H1 (cell line): Measurements from ENCODE around the gene ZBTB48.

Experiments
- ASH2L ChIP-seq: fragments of 200-600, 300-600 bp; sonication (generic); IDR thresholded peaks from one replicate; pipeline ENCODE4 v1.7.1; 2017; ENCODE audit warnings: low read length
- CEBPB ChIP-seq: IDR thresholded peaks from 2 replicates; pipeline ENCODE4 v1.6.1; 2012; ENCODE audit warnings: low read depth, low read length
- CTCF ChIP-seq, 3 experiments: IDR thresholded peaks; 1 replicate in 2 of 3; 2 replicates in 1 of 3; pipeline versions ENCODE4 v1.5.1 to v1.6.1; 2011; ENCODE audit warnings: low read length in 3 of 3, mild to moderate bottlenecking in 3 of 3, inconsistent platforms in 2 of 3, low read depth in 1 of 3, moderate library complexity in 1 of 3; ENCODE audit not compliant: insufficient read depth in 1 of 3; ENCODE audit errors: control extremely low read depth in 1 of 3
- EP300 ChIP-seq, 2 experiments: IDR thresholded peaks; 1 replicate in 1 of 2; 2 replicates in 1 of 2; pipeline ENCODE4 v1.6.1; 2011 to 2012; ENCODE audit warnings: low read depth in 2 of 2, low read length in 2 of 2, mild to moderate bottlenecking in 2 of 2, borderline replicate concordance in 1 of 2, inconsistent platforms in 1 of 2, moderate library complexity in 1 of 2
- EZH2 ChIP-seq: fragments of 200-600 bp; sonication (generic); IDR thresholded peaks from 2 replicates; pipeline ENCODE4 v1.7.1; 2012; ENCODE audit warnings: low read depth, mild to moderate bottlenecking, moderate library complexity, low read length, inconsistent platforms; ENCODE audit not compliant: severe bottlenecking
- MAX ChIP-seq: IDR thresholded peaks from 2 replicates; pipeline ENCODE4 v1.6.1; 2012; ENCODE audit warnings: inconsistent platforms
- POLR2A ChIP-seq, 2 experiments: IDR thresholded peaks; 1 replicate in 1 of 2; 2 replicates in 1 of 2; pipeline ENCODE4 v1.6.1; 2011; ENCODE audit warnings: low read depth in 2 of 2, low read length in 2 of 2, mild to moderate bottlenecking in 2 of 2; ENCODE audit errors: control extremely low read depth in 1 of 2
- SIN3A ChIP-seq, 2 experiments: IDR thresholded peaks in 1 of 2; conservative IDR thresholded peaks in 1 of 2; 2 replicates each; pipeline ENCODE4 v1.6.1; 2011 to 2012; ENCODE audit warnings: low read length in 2 of 2, improper control_type of control experiment in 1 of 2, low read depth in 1 of 2, mild to moderate bottlenecking in 1 of 2
- SIRT6 ChIP-seq: IDR thresholded peaks from one replicate; pipeline ENCODE4 v1.7.1; 2012; ENCODE audit warnings: low read length, inconsistent platforms
- SUZ12 ChIP-seq: fragments of 200-600 bp; sonication (generic); IDR thresholded peaks from 2 replicates; pipeline ENCODE4 v1.6.1; 2012; ENCODE audit warnings: mild to moderate bottlenecking, inconsistent platforms, low read length, moderate library complexity, mixed read lengths
- ZNF274 ChIP-seq: IDR thresholded peaks from 2 replicates; pipeline ENCODE4 v1.7.0; 2012; ENCODE audit warnings: low read length, borderline replicate concordance; ENCODE audit errors: extremely low read depth
- TF ChIP-seq, protein P1 (sequence below): IDR thresholded peaks from 2 replicates; pipeline ENCODE4 v1.6.1; 2011; ENCODE audit warnings: low read depth, mild to moderate bottlenecking, low read length; ENCODE audit not compliant: insufficient read depth
- TF ChIP-seq, protein P2 (sequence below): IDR thresholded peaks from 2 replicates; pipeline ENCODE4 v1.6.1; 2012; ENCODE audit warnings: low read length, inconsistent platforms

DNA sequence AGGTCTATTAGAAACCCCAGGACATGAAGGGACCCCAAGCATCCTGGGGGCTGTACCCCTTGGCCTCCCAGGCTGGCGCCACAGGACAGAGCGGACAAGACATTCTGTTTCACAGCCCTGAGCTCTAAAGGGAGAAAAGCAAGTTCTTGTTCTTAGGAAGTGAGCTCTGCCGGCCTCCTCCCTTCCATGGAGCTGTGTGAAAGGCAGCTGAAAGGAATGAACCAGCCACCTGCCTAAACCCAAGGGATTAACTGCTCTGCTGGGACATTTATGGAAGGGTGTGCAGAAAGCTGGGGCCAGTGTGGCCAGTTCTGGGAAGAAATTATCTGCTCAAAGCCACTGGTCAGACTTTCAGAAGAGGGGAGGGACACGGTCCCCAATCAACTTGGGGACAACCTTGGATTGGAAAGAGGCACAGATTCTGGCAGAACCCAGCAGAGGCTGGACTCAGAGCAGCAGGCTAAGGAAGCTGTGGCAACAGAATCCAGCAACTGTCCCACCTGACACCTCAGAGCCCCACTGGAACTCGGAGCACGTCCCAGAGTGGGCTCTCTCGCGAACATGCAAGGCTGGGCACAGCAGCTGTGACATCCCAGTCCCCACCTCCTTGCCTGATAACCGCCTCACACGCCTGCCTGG lies 20.7 kb downstream of the ZBTB48 start:
- TF ChIP-seq ZNF274 = no peak
- TF ChIP-seq CEBPB = no peak
- TF ChIP-seq CTCF (IDR thresholded peaks at IDR 0.05; ENCODE audit: control extremely low read depth in 1 of 3, insufficient read depth in 1 of 3, low read depth in 1 of 3, low read length in 3 of 3) = no peak
- no peak for TF ChIP-seq EP300 (IDR thresholded peaks at IDR 0.05; ENCODE audit: borderline replicate concordance in 1 of 2, low read depth in 2 of 2, low read length in 2 of 2)
- TF ChIP-seq POLR2A (IDR thresholded peaks at IDR 0.05; ENCODE audit: control extremely low read depth in 1 of 2, low read depth in 2 of 2, low read length in 2 of 2) = no peak; a peak in 1 of 3 replicates
- TF ChIP-seq MAX = no peak
- TF ChIP-seq ASH2L = no peak
- TF ChIP-seq EZH2 = no peak
- TF ChIP-seq, protein P1, sequence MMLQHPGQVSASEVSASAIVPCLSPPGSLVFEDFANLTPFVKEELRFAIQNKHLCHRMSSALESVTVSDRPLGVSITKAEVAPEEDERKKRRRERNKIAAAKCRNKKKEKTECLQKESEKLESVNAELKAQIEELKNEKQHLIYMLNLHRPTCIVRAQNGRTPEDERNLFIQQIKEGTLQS = no peak
- no peak for TF ChIP-seq SIN3A (conservative IDR thresholded peaks at IDR 0.05 in 1 of 2, IDR thresholded peaks at IDR 0.05 in 1 of 2; ENCODE audit: low read depth in 1 of 2, low read length in 2 of 2)
- TF ChIP-seq, protein P2, sequence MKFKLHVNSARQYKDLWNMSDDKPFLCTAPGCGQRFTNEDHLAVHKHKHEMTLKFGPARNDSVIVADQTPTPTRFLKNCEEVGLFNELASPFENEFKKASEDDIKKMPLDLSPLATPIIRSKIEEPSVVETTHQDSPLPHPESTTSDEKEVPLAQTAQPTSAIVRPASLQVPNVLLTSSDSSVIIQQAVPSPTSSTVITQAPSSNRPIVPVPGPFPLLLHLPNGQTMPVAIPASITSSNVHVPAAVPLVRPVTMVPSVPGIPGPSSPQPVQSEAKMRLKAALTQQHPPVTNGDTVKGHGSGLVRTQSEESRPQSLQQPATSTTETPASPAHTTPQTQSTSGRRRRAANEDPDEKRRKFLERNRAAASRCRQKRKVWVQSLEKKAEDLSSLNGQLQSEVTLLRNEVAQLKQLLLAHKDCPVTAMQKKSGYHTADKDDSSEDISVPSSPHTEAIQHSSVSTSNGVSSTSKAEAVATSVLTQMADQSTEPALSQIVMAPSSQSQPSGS = no peak
- no peak for TF ChIP-seq SIRT6
- TF ChIP-seq SUZ12 = no peak
